CD4-positive, alpha-beta T cell treated with Interleukin-6 at 100 ng/mL for 8 hours (primary cell): ENCODE results near the gene GUCY1A2.
"Not testable (repeated sequence)": the region's sequence is repeated elsewhere in the genome, so short reads cannot be mapped to it uniquely, and the experiment has no call there.

Source experiments
- DNase-seq: peaks from one replicate; pipeline ENCODE4 v3.0.0-alpha.2; 2020; ENCODE audit warnings: mixed read lengths, low spot score

The GUCY1A2 gene

DNA sequence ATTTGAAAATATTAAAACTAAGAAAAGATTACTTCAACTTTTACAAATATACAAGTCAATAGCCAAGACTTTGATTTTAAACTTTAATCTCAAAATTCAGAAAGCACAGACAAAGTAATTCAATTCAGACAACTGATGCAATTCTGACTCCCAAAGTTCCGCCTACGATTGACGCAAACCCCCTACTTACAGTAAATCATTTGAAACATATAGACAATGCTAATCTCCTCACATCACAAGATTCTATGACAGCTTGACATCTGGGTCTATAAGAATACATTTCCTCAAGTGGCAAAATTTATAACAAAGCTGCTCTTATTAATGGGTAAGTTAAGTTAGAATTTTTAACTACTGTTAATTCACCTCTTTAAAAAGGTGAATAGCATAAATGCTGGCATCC is 75.2 kb downstream of the GUCY1A2 start:
- no peak for DNase-seq

DNA sequence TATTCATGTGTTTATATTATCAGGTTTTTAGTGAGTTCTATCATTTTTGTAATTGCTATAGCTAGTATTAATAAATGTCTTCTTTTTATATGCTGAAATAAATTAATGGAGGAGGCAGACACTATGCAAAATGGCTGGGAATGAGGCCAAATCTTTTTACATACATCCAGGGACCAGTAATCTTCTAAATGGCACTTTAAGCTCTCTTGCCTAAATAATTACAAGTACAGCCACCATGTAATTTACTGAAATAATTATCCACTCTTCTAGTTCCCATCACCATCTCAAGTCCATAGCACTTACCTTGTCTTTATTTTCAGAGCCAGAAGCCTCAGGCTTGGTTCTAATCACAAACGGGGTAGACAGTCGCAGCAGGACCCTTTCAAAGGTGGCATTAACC is 79.1 kb downstream of the GUCY1A2 start:
- no peak for DNase-seq

DNA sequence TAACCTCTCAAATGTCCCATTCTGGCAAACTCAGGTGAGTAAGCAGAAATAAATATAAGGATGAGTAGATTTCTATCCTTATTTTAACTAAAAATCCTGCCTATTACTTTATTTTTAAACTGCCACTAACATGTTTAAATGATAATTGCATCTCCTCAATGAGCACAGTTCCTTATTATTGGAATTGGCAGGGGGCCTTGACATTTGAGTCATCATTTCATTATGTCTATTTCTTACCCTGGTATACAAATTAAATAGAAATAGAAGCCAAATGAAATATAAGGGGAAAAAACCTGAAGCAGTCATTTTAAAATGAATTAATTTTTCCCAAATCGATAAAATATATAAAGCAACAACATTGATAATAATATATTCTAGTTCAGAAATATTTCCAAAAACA is 81.2 kb downstream of the GUCY1A2 start:
- no peak for DNase-seq

DNA sequence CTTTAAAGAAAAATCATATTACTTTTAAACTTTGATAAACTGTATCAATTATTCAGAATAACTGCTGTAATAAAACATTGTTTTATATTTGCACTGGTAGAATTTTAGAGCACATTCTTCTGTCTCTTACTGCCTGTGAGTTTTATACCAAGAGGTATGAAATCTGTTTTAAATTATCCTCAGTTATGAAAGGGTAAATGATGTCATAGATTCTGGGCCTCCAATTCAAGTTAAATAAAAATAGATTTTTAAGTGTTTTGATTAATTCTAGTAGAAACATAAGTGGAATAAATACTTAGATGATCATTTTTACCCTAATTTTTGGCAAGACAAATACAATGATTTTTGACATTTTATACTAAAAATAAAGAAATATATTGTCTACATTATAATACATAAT is 93.0 kb downstream of the GUCY1A2 start:
- no peak for DNase-seq

DNA sequence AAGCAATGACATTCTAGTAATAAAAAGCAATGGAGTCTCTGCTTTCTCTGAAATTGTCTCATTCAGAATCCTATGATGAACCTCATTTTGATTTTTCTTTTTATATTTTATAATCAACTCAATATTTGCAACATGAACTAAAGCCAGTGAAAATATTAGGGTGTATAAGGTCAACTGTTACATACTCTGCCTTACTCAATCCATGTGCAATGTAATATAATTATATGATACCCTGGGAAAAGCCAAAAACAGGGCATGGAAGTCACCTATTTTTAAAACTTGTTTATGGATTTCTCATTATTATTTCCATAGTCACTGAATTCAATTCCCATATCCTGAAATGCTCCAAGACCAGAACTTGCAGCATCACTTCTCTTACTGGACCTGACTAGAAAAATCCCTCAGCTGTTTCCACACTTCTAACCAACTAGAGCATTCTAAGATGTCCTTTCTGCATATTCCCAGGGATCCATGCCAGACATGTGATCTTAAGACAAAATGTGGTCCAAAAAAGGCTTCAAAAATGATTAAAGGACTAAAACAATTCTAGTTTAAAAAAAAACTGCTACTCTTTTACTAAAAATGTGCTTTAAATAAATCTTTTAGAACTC is 97.3 kb downstream of the GUCY1A2 start:
- DNase-seq: no peak

DNA sequence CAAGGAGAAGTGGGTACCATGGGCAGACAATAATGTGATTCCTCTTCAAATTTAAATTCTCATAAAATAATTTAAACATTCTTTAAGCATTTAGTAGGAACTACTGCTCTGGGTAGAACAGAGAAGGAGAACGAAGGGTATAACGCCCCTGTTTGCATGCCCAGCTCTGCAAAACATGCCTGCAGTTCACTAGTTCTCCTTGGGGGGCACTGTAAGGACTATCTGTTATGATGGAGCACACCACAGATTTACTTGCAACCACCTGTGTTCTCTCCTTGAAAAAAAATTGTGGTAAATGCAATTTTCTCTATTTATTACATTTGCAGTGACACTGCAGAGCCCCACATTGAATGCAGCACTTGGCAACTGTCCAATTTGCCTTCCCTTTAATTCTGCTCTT is 100.3 kb downstream of the GUCY1A2 start:
- no peak for DNase-seq

DNA sequence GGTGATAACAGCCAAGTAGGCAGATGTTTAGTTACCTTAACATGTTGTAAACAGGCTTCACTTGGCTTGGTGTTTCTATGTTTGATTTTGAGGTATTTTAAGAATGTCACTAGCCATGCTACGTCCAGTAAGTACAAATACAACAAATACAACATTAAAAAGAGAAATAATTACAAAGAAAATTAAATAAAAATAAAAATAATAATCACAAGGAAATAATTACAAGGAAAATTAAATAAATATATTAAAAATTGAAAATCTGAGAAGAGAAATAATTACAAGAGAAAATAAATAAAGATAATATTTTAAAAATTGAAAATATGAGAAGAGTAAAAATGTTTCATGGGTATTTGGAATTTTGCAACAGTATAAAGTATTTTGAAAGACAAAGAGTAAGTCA is 103.9 kb downstream of the GUCY1A2 start:
- DNase-seq: no peak

DNA sequence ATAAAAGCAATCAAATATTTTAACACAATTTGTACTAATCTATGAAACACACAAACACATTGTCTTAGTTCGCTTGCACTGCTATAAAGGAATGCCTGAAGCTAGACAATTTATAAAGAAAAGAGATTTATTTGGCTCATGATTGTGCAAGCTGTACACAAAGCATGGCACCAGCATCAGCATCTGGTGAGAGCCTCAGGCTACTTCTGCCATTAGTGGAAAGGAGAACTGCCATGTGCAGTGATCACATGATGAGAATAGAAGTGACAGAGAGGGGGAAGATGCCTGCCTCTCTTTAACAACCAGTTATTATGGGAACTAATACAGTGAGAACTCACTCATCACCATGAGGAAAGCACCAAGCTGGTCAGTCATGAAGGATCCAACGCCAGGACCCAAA is 105.1 kb downstream of the GUCY1A2 start:
- DNase-seq: no peak

DNA sequence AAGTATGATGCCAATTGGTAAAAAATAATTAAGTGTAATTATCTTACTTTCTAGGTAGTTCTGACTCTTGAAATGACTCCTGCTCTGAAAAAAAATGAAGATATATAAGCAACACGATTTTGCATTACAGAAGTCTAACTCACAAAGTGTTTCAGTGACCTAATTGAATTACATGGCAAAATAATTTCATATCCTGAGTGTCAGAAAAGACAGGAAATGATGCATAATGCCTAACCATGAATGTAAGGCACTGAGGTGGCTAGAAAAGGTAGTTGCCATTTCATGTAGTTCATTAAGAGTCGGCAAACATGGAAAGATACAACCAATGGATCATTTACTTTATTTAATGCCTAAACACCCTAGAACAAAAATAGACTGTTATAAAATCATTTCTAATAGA is 113.5 kb downstream of the GUCY1A2 start:
- no peak for DNase-seq

DNA sequence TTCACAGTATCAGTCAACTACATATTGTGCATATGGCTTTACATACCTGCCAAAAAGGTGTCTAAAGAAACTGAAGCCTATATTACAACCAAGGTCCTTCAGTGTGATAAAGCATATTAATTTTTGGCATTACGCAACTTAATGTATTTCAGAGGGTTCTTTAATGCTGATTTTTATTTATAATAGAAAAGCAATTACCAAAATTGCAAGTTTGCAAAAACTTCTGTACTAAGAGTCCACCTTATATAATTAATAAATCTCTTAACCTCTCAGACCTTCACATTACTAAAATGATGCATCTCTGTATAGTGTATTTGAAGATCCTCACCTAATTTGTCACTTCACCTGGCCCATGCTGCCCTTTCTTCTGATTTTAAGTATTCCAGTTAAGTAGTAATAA is 128.6 kb downstream of the GUCY1A2 start:
- DNase-seq: no peak

DNA sequence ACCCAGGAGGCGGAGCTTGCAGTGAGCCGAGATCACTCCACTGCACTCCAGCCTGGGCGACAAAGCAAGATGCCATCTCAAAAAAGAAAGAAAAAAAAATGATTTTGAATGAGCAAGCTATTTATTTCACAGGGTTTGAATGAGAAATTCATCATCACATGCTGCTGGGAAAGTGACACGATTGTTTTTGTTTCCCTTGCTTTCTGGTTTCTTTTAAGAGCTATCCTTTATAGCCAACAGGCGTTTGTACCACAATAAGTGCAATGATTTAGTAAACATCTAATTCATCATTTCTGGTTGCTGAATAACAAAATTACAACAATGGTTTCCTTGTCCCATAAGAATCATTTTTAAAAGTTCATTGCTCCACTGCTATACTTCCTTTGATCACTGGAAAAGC is 129.9 kb downstream of the GUCY1A2 start:
- DNase-seq: no peak

DNA sequence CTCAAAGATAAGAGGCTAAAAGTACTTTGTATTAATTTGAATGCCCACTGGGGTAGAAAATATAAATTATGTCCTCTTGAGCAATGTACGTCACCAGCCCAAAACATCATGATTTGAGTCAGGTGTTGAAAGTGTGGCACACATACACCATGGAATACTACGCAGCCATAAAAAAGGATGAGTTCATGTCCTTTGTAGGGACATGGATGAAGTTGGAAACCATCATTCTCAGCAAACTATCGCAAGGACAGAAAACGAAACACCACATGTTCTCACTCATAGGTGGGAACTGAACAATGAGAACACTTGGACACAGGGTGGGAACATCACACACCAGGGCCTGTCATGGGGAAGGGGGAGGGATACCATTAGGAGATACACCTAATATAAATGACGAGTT is 134.6 kb downstream of the GUCY1A2 start:
- not testable (repeated sequence) for DNase-seq

DNA sequence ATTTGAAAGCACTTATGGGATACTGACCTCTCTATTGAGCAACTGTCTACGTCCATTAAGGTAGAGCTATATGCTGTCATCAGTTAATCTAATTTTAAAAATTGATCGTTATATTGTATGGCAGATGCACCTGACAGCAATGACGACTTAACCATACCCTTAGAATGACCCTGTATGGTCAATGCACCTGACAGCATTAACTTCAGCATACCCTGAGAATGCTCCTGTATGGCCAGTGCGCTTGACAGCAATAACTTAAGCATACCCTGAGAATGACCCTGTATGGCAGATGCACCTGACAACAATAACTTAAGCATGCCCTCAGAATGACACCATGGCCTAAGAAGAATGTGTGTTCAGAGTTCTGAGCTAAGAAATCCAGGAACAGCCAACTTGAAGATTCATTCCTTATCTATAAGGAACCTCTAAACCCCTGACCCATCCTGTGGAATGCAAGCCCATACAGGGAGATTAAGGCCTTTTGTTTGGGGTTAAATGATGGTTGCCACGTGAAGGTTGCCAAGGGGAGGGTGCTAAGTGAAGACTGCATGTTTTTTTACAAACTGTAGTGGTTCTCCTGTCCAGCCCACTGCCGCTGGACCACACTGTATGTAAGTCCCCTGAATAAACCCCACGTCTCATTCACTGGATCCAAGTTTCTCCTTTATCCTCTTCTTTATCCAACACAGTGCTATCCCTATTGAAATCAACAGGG is 138.3 kb downstream of the GUCY1A2 start:
- no peak for DNase-seq

DNA sequence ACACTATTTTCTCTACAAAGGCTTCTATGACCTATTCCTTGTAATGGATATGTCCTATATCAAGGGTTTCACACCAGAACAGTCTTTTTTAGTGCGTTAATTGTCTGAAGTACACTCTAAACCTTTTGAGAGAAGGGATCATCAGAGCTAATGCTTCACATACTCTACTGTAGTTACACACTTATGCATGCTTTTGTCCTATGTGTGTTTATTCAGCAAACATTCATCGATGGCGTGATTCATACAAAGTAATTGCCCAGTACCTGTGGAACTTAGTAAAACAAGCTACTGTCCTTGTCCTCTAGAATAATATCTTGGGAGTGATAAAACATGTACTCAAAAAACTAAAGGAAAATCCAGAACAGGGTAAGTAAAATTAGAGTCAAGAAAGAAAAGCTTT is 139.2 kb downstream of the GUCY1A2 start:
- no peak for DNase-seq

DNA sequence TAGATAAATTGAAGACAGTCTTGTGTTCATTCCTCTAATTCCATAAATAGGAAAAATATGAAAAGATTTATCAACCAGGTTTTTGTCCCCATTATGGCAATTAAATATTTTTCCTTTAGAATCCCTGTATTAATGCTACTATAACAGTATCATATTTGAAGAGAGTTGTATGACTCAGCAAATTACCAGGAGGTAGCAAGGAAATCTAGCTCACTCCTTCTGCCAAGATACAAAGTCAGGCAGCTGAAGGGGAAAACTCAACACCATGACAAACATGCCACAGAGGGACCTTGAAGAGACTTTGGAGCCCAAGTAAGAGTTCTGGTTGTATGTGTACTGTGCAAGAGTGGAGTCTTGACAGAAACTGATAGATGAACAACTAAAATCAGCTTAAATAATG is 143.3 kb downstream of the GUCY1A2 start:
- DNase-seq: no peak

DNA sequence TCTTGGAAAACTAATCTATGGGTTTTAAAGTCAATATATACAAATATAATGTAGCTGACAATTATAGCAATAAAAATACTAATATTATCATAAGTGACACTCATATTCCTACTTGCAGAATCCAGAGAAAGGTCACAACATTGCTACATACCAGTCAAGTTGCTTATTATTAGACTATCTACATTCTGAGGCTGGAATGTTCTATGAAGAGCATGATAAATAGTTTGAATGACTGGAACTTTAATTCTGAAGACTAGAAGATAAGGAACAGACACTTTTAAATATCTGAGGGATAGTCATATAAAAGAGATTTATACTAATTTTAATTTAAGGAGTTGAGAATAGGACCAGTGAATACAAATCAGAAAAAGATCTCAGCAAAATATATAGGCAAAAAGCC is 146.0 kb downstream of the GUCY1A2 start:
- DNase-seq: no peak

DNA sequence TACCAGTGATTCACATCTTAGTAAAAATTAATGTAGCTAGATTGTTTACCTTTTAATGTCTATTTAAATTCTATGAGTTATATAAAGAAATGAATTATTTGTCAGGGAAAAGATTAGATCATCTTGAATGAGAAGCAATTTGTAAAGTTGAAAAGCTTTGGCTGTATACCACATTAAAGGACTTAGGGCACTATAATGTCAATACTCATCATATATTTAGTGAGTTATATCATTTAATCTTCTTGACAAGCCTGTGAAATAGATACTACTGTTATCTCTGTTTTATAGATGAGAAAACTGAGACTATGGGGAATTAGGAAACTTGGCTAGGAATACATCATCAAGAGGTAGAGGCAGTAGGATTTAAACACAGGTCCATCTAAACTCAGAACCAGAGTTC is 160.1 kb downstream of the GUCY1A2 start:
- no peak for DNase-seq

DNA sequence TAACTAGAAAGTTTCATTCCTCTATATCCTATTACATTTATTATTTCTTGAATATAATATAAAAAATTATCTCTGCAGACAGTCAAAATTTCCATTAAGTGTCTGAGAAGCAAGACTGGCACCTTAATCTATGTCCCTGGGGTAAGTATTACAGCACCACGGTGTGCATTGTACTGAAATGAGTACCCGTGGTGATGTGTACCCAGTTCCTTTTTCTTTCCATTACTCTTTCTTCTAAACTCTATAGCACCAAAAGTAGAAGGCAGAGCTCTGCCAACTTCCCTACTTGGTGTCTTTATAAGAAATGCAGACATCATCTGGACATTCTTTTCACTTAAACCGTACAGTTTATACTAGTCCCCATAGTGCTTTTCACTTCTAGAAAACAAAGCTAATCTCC is 161.7 kb downstream of the GUCY1A2 start:
- DNase-seq: no peak

DNA sequence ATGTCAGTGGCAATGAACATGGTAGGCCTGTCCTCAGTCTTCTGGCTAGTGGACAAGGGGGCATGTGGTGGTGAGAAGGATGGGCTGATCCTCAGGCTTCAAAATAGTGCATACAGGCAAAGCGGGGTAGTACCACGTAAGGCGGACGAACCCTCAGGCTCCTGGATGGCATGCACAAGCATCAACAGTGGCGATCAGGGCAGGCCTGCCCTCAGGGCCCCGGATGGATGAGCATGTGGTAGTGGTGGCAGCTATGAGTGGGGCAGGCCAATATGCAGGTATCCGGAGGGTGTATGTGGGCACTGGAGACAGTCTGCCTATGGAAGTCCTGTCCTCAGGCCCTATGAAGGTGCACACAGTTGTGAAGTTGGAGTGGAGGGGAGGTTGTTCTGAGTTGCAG is 163.8 kb downstream of the GUCY1A2 start:
- no peak for DNase-seq

DNA sequence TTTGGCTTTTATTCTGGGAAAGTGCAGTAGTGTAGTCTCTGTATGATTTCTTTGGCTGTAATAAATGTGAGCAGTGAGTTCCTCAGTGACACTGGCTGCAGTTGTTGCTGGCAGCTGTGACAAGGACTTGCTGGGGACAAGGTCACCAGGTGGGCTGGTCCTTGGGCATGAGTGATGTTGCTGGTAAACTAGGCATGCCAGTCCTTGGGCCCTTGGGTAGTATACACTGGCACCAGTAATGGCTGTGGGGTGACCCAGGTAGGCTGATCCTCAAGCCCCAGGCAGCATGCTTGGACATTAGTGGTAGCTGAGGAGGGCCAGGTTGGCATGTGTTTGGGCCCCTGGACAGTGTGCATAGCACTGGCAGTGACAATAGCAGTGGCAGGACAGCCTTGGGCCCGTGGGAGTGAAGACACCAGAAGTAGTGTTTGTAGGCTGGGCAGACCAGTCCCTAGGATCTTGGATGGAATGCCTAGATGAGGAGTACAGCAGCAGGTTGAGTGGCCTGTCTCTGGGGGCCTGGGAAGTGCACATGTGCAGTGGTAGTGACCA is 164.3 kb downstream of the GUCY1A2 start:
- no peak for DNase-seq

DNA sequence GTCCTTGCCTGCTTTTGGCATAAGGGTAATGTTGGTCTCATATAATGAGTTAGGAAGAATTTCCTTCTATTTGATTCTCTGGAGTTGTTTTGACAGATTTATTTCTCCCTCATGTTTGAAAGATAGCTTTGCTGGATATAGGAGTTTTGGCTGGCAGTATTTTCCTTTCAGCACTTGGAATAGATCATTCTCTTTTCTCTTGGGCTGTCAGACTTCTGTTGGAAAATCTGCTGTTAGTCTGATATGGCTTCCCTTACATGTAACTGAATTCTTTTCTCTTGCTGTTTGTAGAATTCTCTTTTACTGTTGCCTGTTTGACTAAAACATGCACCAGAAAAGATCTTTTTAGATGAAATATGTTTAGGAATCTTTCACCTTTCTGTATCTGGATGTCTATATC is 165.5 kb downstream of the GUCY1A2 start:
- DNase-seq: no peak

DNA sequence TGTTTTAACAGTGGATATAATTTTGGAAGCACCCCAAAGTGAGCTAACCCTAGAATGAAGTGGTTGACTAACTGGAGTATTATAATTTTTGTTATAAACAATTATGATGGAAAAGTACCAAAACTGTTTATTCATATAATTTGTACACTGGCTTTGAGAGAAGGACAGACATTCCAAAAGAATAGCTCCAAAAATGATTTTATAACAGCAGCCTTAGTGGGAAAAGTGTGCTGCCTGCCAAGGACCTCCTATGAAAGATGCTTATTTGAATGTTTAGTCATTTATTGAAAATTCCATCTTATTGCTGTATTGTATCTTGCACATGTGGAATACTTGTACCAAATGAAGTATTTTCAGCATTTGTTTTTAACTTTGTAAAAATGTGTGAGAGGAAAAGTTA is 169.8 kb downstream of the GUCY1A2 start:
- no peak for DNase-seq

DNA sequence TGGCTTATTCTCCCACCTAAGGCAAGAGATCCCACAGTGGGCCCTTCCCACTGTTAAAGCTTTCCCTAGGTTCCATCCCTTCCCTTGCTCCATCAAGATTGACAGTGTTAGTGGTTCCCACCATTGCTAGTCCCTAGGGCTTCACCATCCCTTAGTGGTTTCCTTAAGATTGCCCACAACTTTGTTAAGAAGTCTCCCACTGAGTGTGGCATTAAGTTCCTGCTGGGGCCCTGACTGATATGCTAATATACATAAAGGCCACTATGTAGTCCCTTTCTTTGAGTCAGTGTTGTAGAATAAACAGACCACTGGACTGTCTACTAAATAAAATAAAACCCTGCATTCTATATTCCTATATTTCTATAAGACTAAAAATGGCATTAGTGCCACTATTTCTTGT is 176.1 kb downstream of the GUCY1A2 start:
- DNase-seq: no peak

DNA sequence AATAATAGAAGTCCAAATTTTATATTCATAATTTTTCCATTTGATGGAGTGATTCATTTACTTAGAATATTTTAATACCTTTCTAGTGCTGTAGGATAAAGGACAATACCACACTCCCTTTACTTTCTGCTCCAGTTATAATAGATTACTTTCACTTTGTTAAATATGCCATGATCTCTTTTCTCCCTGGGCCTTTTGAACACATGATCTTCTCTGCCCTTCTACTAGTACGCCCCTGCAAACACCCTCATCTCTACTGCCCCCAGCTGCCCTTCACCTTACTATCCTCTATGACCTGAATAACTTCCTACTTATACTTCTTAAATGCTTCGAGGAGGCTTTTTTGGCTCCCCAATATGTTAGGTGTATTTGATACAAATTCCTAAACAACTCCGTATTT is 177.3 kb downstream of the GUCY1A2 start:
- DNase-seq: no peak
